Hepatocyte (in vitro differentiated cells): Measurements from ENCODE around the gene FNDC11. TPM values are rescaled to one million over a fixed set of nuclear protein-coding genes. Genes with fewer than 3 reads are reported as not detected.

ENCODE experiments used
- DNase-seq: peaks from one replicate; pipeline ENCODE4 v3.0.0-alpha.2; 2016; ENCODE audit warnings: low spot score
- H2AFZ ChIP-seq: fragments of 200-600 bp; sonication (generic); 2 replicates; pipeline ENCODE4 v1.6.0; 2016; ENCODE audit warnings: antibody characterized with exemption, mild to moderate bottlenecking
- H3K27ac ChIP-seq: fragments of 200-600 bp; sonication (generic); 2 replicates; pipeline ENCODE4 v1.5.1; 2016; ENCODE audit warnings: mild to moderate bottlenecking
- H3K27me3 ChIP-seq: fragments of 200-600 bp; sonication (generic); 2 replicates; pipeline ENCODE4 v1.6.1; 2016
- H3K36me3 ChIP-seq: fragments of 200-600 bp; sonication (generic); replicated peaks from 2 replicates; pipeline ENCODE4 v1.5.1; 2016; ENCODE audit warnings: low read depth; ENCODE audit not compliant: insufficient read depth
- H3K4me1 ChIP-seq: fragments of 200-600 bp; sonication (generic); 2 replicates; pipeline ENCODE4 v1.5.1; 2016; ENCODE audit warnings: mild to moderate bottlenecking, moderate library complexity; ENCODE audit not compliant: insufficient read depth
- H3K4me2 ChIP-seq: fragments of 200-600 bp; sonication (generic); 2 replicates; pipeline ENCODE4 v1.6.0; 2016
- H3K4me3 ChIP-seq: fragments of 200-600 bp; sonication (generic); 2 replicates; pipeline ENCODE4 v1.5.1; 2016; ENCODE audit warnings: mild to moderate bottlenecking
- H3K79me2 ChIP-seq: fragments of 200-600 bp; sonication (generic); 2 replicates; pipeline ENCODE4 v1.6.0; 2017; ENCODE audit warnings: mild to moderate bottlenecking
- H3K9me2 ChIP-seq: fragments of 200-600 bp; sonication (generic); replicated peaks from 2 replicates; pipeline ENCODE4 v1.6.0; 2017; ENCODE audit warnings: mild to moderate bottlenecking; ENCODE audit not compliant: insufficient read depth
- H3K9me3 ChIP-seq: fragments of 200-600 bp; sonication (generic); 2 replicates; pipeline ENCODE4 v1.5.1; 2016; ENCODE audit warnings: low read depth, mild to moderate bottlenecking
- H4K20me1 ChIP-seq: fragments of 200-600 bp; sonication (generic); 2 replicates; pipeline ENCODE4 v1.6.0; 2016; ENCODE audit warnings: mild to moderate bottlenecking; ENCODE audit not compliant: insufficient read depth, poor library complexity, severe bottlenecking
- EZH2 ChIP-seq: fragments of 200-600 bp; sonication (generic); IDR thresholded peaks from 2 replicates; pipeline ENCODE4 v1.6.1; 2016; ENCODE audit warnings: antibody characterized with exemption, mild to moderate bottlenecking, borderline replicate concordance
- EZH2phosphoT487 ChIP-seq: fragments of 200-600 bp; sonication (generic); IDR thresholded peaks from one replicate; pipeline ENCODE4 v1.6.1; 2018; ENCODE audit warnings: antibody characterized with exemption, mild to moderate bottlenecking, low read depth, moderate library complexity; ENCODE audit not compliant: unreplicated experiment, severe bottlenecking
- WGBS: methylation state at CpG from one replicate; pipeline ENCODE4 v1.1.6; 2016; ENCODE audit warnings: low lambda C conversion rate; ENCODE audit errors: missing lambda C conversion rate; 5-methylcytosine and 5-hydroxymethylcytosine counted together
- polyA plus RNA-seq: library from polyadenylated mRNA; unstranded; fragments of >200 nt; fragmentation: Nextera tagmentation; extraction: Ambion mirVana; gene quantifications from 2 replicates; pipeline ENCODE4 v1.2.1, GENCODE V29; 2016
- total RNA-seq: library from RNA; depleted of rRNA; stranded (reverse); fragments of >200 nt; gene quantifications from 2 replicates; pipeline ENCODE4 v1.2.3, GENCODE V29; 2014
- TF ChIP-seq, protein P1 (sequence below): fragments of 200-600 bp; sonication (generic); IDR thresholded peaks from 2 replicates; pipeline ENCODE4 v1.5.1; 2016; ENCODE audit warnings: antibody characterized with exemption, mild to moderate bottlenecking; ENCODE audit not compliant: poor library complexity

The FNDC11 gene
- total and polyA plus RNA-seq, 2 experiments from 2014 or later, result 0.57 to 0.79 TPM

DNA sequence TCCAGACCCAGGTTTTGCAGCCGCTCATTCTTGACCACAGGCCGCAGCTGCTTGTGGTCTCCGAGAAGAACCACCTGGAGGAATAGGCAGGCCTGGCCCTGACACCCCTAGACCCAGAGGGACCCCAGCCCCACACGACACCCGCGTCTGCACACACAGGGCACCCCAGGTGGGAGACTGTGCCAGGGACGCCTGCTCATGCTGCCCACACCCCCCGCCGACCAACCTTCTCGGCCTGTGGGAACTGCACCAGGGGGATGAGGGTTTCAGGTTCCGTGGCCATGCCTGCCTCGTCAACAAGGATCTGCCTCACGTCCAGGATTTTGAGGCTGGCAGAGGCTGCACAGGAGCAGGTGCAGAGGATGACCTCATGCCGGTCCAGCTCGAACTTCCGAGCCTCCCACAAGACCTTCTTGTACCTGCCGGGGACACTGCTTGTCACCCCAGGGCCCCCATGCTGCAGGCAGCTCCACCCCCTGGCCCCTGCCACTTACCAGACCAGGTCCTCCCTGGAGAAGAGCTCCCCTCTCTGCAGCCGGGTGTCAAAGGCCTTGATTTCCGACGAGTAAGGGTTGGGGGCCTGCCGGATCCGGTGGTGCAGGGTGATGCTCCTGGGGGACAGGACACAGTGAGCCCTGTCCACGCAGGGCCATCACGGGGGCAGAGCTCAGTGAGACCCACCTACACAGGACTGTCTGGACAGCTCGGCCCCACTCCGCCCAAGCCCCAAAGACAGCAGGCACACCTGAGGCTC lies 7.1 kb downstream of the FNDC11 start:
- TF ChIP-seq, protein P1, sequence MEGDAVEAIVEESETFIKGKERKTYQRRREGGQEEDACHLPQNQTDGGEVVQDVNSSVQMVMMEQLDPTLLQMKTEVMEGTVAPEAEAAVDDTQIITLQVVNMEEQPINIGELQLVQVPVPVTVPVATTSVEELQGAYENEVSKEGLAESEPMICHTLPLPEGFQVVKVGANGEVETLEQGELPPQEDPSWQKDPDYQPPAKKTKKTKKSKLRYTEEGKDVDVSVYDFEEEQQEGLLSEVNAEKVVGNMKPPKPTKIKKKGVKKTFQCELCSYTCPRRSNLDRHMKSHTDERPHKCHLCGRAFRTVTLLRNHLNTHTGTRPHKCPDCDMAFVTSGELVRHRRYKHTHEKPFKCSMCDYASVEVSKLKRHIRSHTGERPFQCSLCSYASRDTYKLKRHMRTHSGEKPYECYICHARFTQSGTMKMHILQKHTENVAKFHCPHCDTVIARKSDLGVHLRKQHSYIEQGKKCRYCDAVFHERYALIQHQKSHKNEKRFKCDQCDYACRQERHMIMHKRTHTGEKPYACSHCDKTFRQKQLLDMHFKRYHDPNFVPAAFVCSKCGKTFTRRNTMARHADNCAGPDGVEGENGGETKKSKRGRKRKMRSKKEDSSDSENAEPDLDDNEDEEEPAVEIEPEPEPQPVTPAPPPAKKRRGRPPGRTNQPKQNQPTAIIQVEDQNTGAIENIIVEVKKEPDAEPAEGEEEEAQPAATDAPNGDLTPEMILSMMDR, result no peak
- TF ChIP-seq EZH2, result no peak
- Histone ChIP-seq H3K79me2 (no peaks in the 10 kb centered on the region), H4K20me1 (no peaks in the 10 kb centered on the region), H2AFZ (no peak overlapping the region), H3K9me2 (no peaks in the 10 kb centered on the region), H3K27me3 (no peaks in the 10 kb centered on the region), H3K27ac (no peak overlapping the region), H3K36me3 (no peaks in the 10 kb centered on the region), H3K4me1 (no peaks in the 10 kb centered on the region), H3K9me3 (no peaks in the 10 kb centered on the region), H3K4me3 (no peak overlapping the region), H3K4me2 (no peak overlapping the region)
- DNase-seq, result no peak
- 96% methylated on average over 25 of the region's 26 CpGs for WGBS

DNA sequence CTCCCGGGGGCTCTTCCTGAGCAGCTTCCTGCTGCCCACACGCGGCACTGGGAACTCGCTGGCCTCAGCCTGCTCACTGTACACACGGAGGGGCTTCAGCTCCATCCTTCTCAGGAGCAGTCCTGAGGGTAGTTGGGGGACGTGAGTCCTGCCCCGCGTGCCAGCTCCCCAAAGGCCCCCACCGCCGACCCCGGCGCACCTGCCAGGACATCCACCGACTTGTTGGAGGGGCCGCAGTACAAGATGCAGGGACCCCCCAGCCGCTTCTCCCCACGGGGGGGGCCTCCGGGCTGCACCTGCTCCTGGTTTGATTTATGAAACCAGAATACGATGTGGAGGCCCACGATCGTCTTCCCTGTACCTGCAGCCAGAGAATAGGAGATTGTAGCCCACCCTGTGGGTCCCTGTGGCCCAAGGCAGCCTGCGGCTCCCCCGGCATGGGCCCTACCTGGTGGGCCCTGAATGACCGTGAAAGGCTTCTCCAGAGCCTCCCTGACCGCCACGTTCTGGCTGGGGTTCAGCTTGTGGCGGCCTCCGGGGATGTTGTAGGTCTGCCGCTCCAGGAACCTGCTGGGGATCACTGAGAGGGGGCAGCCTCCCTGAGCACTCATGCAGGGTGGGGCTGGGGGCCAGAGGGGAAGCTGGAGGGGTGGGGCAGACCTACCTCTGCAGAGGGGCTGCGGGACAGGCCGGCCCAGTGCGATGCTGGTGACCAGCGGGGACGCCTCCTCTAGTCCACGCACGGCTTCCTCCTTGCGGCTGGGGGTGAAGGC lies 7.9 kb downstream of the FNDC11 start:
- no peaks in the 10 kb centered on the region for H3K9me3 ChIP-seq
- no peak overlapping the region for H3K27ac ChIP-seq
- no peak for TF ChIP-seq EZH2phosphoT487
- TF ChIP-seq EZH2, result no peak
- H3K27me3 ChIP-seq, result no peaks in the 10 kb centered on the region
- no peak for DNase-seq
- no peak overlapping the region for H3K4me2 ChIP-seq
- H3K4me1 ChIP-seq, result no peaks in the 10 kb centered on the region
- no peaks in the 10 kb centered on the region for H3K36me3 ChIP-seq
- no peaks in the 10 kb centered on the region for H4K20me1 ChIP-seq
- H3K9me2 ChIP-seq, result no peaks in the 10 kb centered on the region
- H2AFZ ChIP-seq, result no peak overlapping the region
- WGBS, result 96% methylated on average over 28 of the region's 36 CpGs
- H3K4me3 ChIP-seq, result no peak overlapping the region
- no peaks in the 10 kb centered on the region for H3K79me2 ChIP-seq

DNA sequence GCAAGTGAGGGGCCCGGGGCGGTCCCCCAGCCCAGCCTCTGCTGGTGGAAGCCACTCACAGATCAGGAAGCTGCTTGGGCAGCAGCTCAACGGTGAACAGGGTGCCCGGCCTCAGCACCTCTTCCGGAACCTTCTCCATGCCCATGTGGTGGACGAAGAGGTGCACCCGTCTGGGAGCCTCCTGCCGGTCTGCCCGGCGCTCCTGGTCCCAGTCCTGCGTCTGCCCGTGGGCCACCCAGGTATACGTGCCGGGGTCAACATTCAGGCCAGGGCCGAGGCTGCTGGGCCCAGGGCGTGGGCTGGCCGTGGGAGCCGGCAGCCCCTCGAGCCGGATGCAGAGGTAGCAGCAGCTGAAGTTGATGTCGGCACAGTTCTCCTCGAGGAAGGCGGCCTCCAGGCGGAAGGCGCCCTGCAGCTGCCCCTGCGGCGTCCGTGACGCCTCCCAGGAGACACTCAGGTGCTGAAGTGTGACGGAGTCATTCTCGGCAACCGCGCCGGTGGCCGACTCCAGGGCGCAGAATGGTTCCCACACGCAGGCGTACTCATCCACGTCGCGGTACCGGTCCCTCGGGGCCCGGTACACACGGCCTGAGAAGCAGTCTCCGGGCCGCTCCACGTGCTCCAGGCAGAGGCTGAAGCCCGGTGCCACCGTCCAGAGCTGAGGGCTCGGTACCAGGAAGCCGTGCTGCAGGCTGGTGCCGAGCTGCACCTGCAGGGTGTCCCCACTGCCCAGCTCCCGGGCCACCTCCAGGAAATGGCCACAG lies 8.7 kb downstream of the FNDC11 start:
- H4K20me1 ChIP-seq, result no peaks in the 10 kb centered on the region
- no peak overlapping the region for H3K27ac ChIP-seq
- H3K4me2 ChIP-seq, result no peak overlapping the region
- H3K79me2 ChIP-seq, result no peaks in the 10 kb centered on the region
- no peaks in the 10 kb centered on the region for H3K36me3 ChIP-seq
- no peaks in the 10 kb centered on the region for H3K27me3 ChIP-seq
- H3K9me2 ChIP-seq, result no peaks in the 10 kb centered on the region
- DNase-seq, result no peak
- TF ChIP-seq EZH2 (no peak), EZH2phosphoT487 (no peak)
- TF ChIP-seq, protein P1, result no peak
- no peaks in the 10 kb centered on the region for H3K4me1 ChIP-seq
- H3K9me3 ChIP-seq, result no peaks in the 10 kb centered on the region
- WGBS, result 97% methylated on average over 53 of the region's 54 CpGs
- H2AFZ ChIP-seq, result no peak overlapping the region
- H3K4me3 ChIP-seq, result no peak overlapping the region
